Measurements from ENCODE around the gene NECTIN2.

DNA sequence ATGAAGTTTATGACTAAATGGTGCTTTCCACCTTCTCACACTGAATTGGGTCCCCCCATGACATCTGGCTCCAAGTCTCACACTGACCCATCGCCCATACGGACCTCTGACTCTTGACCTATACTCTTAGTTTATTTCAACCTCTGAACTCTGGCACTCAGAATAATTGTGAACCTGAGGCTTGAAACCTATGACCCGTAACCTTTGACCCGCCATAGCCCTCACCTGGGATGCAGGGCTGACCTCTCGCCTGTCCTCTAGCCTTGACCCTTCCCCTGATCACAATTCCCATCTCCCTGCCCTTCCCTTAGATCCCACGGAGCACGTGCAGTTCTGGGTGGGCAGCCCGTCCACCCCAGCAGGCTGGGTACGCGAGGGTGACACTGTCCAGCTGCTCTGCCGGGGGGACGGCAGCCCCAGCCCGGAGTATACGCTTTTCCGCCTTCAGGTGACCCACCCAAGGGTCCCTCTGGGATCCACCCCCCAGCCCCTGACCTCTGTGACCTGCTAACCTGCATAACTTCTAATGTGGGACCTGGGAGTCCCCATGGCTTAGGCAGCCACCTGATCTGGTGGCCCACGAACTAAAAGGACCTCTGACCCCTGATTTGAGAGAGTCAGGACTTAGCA lies 32.1 kb upstream of the NECTIN2 start:
- TF ChIP-seq, protein P1, sequence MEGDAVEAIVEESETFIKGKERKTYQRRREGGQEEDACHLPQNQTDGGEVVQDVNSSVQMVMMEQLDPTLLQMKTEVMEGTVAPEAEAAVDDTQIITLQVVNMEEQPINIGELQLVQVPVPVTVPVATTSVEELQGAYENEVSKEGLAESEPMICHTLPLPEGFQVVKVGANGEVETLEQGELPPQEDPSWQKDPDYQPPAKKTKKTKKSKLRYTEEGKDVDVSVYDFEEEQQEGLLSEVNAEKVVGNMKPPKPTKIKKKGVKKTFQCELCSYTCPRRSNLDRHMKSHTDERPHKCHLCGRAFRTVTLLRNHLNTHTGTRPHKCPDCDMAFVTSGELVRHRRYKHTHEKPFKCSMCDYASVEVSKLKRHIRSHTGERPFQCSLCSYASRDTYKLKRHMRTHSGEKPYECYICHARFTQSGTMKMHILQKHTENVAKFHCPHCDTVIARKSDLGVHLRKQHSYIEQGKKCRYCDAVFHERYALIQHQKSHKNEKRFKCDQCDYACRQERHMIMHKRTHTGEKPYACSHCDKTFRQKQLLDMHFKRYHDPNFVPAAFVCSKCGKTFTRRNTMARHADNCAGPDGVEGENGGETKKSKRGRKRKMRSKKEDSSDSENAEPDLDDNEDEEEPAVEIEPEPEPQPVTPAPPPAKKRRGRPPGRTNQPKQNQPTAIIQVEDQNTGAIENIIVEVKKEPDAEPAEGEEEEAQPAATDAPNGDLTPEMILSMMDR (IDR thresholded peaks at IDR 0.05), result no peak
- TF ChIP-seq EP300 (IDR thresholded peaks at IDR 0.05), result no peak

All from tibial nerve (tissue), 4 donors.